GM19467 (cell line): ENCODE data around the gene SLC20A1.
A peak's percentile ranks its signal among the peaks of the same experiment; 100 is the strongest.
"Not testable (repeated sequence)": the region's sequence is repeated elsewhere in the genome, so short reads cannot be mapped to it uniquely, and the experiment has no call there.

Experiments
- ATAC-seq: cut with Tn5 transposase; IDR thresholded peaks from one replicate; pipeline ENCODE4 v1.9.1; 2021; ENCODE audit warnings: mild to moderate bottlenecking, moderate library complexity; ENCODE audit not compliant: unreplicated experiment

SLC20A1 gene

GRCh38 chr2:112644155-112644932 lies 1.4 kb upstream of the SLC20A1 start:
- no peak for ATAC-seq

- ATAC-seq = no peak
Measured at GRCh38 chr2:112644933-112645309, 818 bp upstream of the SLC20A1 start.

GRCh38 chr2:112646102-112646719 lies 472 bp downstream of the SLC20A1 start:
- ATAC-seq = peak; percentile 19

GRCh38 chr2:112646791-112647689 lies 1.3 kb downstream of the SLC20A1 start:
- ATAC-seq = no peak

GRCh38 chr2:112648081-112648480 lies 2.3 kb downstream of the SLC20A1 start:
- ATAC-seq = no peak

- no peak for ATAC-seq
Measured at GRCh38 chr2:112656679-112657078, 10.9 kb downstream of the SLC20A1 start.

- ATAC-seq = no peak
Measured at GRCh38 chr2:112658301-112658700, 12.6 kb downstream of the SLC20A1 start.

GRCh38 chr2:112658839-112659667 lies 13.3 kb downstream of the SLC20A1 start:
- ATAC-seq = no peak

- no peak for ATAC-seq
Measured at GRCh38 chr2:112660138-112660537, 14.4 kb downstream of the SLC20A1 start.

GRCh38 chr2:112661656-112662305 lies 16.0 kb downstream of the SLC20A1 start:
- ATAC-seq = no peak

GRCh38 chr2:112662704-112663103 lies 17.0 kb downstream of the SLC20A1 start:
- no peak for ATAC-seq

GRCh38 chr2:112664689-112665088 lies 18.9 kb downstream of the SLC20A1 start:
- ATAC-seq = no peak

- no peak for ATAC-seq
Measured at GRCh38 chr2:112665113-112665780, 19.5 kb downstream of the SLC20A1 start.

- no peak for ATAC-seq
Measured at GRCh38 chr2:112666761-112667122, 21.0 kb downstream of the SLC20A1 start.

- not testable (repeated sequence) for ATAC-seq
Measured at GRCh38 chr2:112667540-112667939, 21.8 kb downstream of the SLC20A1 start.

GRCh38 chr2:112669667-112670066 lies 23.9 kb downstream of the SLC20A1 start:
- no peak for ATAC-seq

GRCh38 chr2:112670252-112671022 lies 24.7 kb downstream of the SLC20A1 start:
- no peak for ATAC-seq

GRCh38 chr2:112671801-112672200 lies 26.1 kb downstream of the SLC20A1 start:
- no peak for ATAC-seq

GRCh38 chr2:112673008-112673407 lies 27.3 kb downstream of the SLC20A1 start:
- ATAC-seq = no peak
